Stimulated activated CD4-positive, alpha-beta T cell treated with anti-CD3 and anti-CD28 coated beads, Interleukin-15, amount 100 ng/mL, for 1 hour (primary cell): ENCODE results near the gene CDX1.

Source experiments
- DNase-seq, 2 donors: peaks; one replicate each; pipeline ENCODE4 v3.0.0-alpha.2; 2020; ENCODE audit warnings: low read depth in 1 of 2, low spot score in 1 of 2

CDX1 gene

GRCh38 chr5:150203832-150204589, 37.4 kb downstream of the CDX1 start:
- DNase-seq: no peak

DNA sequence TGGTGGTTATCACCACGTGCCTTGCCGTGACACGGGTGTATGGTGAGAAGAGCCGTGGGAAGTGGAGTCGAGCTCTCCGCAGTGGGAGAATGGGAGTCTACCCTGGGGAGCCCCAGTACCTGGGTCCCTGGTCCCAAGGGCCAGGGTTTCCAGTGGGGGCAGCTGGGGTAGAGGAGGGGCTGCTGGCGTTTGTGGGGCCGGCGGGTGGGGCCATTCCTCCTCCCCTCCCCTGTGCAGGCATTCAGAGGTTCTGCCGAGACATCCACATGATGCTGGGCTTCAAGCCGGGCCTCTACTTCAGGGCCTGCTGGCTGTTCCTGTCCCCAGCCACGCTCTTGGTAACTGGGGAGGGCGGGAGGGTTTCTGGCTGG, 38.0 kb downstream of the CDX1 start:
- DNase-seq: no peak

GRCh38 chr5:150206098-150206778, 39.7 kb downstream of the CDX1 start:
- DNase-seq: no peak

DNA sequence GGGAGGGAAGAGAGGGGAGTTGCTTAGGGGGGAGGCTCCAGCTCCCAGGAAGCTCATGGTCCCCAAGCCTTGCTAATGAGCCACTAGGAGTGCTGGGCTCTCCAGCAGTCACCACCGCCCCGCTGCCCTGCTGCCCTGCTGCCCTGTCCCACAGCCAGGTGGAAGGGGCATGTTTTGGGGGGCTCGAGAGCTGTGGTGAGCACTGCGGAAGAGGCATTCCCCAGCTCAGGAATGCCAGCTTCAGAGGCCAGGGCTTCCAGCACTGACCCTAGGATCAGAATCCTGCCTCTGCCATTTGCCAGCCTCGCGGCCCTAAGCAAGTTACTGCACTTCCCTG, 40.2 kb downstream of the CDX1 start:
- DNase-seq: no peak

GRCh38 chr5:150208187-150209098, 41.9 kb downstream of the CDX1 start:
- DNase-seq: no peak

DNA sequence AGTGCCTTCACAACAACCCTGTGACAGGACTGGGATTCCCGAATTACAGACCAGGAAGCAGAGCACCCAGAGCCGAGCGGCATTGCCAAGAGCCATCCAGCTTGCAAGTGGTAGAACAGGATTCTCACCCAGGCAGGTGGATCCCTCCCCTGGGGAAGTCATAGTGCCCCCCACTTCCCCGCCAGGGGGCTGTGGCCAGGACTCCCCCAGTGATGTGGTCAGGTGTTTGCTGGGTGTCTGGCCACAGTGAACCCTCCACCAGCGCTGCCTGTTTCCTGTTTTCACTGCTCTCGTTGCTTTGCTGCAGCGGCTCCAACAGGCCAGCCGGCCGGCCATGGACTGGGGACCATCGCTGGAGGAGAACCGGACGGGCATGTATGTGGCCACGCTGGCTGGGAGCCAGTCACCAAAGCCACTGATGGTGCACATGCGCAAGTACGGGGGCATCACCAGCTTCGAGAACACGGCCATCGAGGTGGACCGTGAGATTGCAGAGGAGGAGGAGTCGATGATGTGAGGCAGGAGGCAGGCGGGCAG, 42.6 kb downstream of the CDX1 start:
- no peak for DNase-seq

DNA sequence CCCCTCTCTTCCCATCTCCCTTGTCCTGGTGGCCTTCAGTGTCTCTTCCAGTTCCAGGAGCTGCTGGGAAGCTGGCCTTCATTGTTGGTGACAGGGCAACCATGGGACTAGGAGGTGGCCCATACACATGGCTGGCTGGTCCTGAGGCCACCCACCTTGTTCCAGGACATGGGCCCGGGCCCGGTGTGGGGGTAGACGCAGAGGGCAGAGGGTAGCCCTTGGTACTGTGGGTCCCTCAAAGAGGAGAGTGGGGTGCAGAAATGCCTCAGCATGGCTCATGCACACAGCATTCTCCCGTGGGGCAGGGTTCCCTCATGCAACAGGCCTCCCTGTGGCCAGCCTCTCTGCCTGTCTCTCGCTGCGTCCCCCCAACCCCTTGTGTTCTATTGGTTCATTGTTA, 44.1 kb downstream of the CDX1 start:
- DNase-seq: no peak

- no peak for DNase-seq
Measured at GRCh38 chr5:150211156-150212030, 44.8 kb downstream of the CDX1 start.

- DNase-seq: no peak
Measured at GRCh38 chr5:150213530-150213929, 47.0 kb downstream of the CDX1 start.

DNA sequence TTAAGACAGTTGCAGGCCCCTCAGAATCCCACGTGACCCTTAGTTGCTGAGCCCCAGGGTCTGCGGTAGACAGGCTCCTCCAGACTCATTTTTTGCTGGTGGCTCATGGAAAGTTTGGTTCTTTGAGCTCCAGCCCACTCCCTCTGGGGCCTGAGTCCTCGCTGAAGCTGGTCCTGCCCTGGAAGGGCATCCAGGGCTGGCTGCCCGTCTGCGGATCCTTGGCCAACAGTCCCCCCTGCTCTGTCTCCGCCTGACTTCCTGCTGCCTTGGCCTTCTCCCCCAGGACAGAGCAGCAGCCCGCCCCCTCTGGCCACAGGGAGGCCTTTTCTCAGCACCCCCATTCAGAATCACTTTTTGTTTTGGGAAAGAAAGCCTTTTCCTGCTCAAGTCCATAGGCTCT, 47.7 kb downstream of the CDX1 start:
- DNase-seq: no peak

GRCh38 chr5:150215979-150216944, 49.7 kb downstream of the CDX1 start:
- no peak for DNase-seq

- no peak for DNase-seq
Measured at GRCh38 chr5:150217038-150217437, 50.5 kb downstream of the CDX1 start.

DNA sequence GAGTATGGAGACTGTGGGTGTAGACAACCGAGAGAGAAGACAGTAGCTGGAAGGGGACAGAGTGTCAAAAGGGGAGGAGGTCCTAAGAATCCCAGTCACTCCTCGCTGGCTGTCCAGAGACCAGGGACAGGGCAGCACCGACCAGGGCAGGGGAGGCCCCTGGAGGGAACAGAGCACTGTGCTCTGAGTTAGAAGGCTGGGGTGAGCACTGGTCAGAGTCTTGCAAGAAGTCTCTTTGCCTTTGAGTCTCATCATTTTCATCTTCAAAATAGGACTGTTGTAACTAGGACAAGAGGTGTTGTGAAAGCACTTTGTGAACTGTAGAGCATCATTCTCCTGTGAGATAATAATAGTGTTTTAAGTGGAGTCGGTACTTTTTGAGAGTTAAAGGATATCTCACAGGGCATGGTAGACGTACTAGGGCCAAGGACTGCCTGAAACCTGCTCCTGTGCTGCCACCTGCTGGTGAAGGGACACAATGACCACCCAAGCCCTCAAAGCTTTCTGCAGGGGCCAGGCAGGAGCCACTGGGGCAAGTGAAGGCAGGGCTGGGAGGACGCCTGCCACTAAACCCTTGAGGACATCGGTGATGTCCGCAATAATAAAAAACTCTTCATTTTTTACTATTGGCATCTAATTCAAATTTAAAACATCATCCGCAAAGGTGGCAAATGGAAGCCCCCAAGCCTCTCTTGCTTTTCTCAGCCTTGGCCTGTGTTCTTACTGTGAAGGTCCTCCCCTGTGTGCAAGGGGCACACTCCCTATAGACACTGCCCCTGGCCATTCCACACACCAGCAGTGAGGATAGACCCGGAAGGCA, 51.5 kb downstream of the CDX1 start:
- peak; percentile 56 to 59 for DNase-seq

- DNase-seq: no peak
Measured at GRCh38 chr5:150218693-150219035, 52.1 kb downstream of the CDX1 start.

GRCh38 chr5:150219142-150219541, 52.6 kb downstream of the CDX1 start:
- no peak for DNase-seq

- DNase-seq: no peak
Measured at GRCh38 chr5:150219861-150220260, 53.3 kb downstream of the CDX1 start.

DNA sequence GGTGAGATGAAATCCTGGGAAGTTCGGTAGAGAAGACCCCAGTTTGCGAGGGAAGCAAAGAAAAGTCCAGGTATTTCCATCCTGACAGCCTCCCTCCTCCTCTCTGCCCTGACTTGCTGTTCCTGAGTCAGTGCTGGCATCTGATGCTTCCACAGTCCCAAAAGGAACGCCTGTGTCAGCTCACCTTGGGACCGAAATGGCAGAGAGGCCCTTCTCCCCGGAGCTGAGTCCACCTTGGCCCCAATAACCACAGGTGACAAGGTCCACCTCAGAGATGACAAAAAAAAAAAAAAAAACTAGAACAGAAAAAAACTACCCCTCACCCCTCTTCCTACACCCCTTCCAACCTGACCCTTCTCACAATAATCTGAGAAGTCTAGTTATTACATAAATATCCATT, 54.9 kb downstream of the CDX1 start:
- no peak for DNase-seq

GRCh38 chr5:150222906-150223305, 56.3 kb downstream of the CDX1 start:
- no peak for DNase-seq

- no peak for DNase-seq
Measured at GRCh38 chr5:150223474-150223873, 56.9 kb downstream of the CDX1 start.
